GM12878 (cell line): ENCODE results near the gene IFRD1. TPM values are rescaled to one million over a fixed set of nuclear protein-coding genes. Genes with fewer than 3 reads are reported as not detected.

ENCODE experiments used
- ATAC-seq: fragments of 200-7000 bp; cut with Tn5 transposase; 3 replicates; pipeline ENCODE4 v1.9.1; 2020; ENCODE audit warnings: mild to moderate bottlenecking, moderate library complexity
- BruUV-seq: library from RNA; stranded (reverse); fragments of 400-500 nt; replicated peaks from 2 replicates; lab custom pipeline; 2021; lab: Mats Ljungman, UMichigan
- CTCF ChIA-PET: fragments of 300-600 bp; sonication (Branson Sonifier 250); formaldehyde crosslinking; extraction: SDS; loops from one replicate; lab custom pipeline; 2021; ENCODE audit warnings: inconsistent platforms; lab: Yijun Ruan, JAX
- POLR2A ChIA-PET: fragments of 350-600 bp; formaldehyde crosslinking; extraction: SDS; loops from one replicate; lab custom pipeline; 2021; ENCODE audit warnings: inconsistent platforms; lab: Charles Lee
- RAD21 ChIA-PET: fragments of 300-600 bp; sonication (Branson Sonifier 250); formaldehyde crosslinking; loops from one replicate; lab custom pipeline; 2023; ENCODE audit warnings: antibody characterized with exemption; ENCODE audit not compliant: unreplicated experiment; lab: Charles Lee
- SMC1A ChIA-PET: fragments of 300-600 bp; sonication (Branson Sonifier 250); formaldehyde crosslinking; loops from one replicate; lab custom pipeline; 2023; ENCODE audit not compliant: unreplicated experiment, uncharacterized antibody; lab: Charles Lee
- DNase-seq: peaks from one replicate; pipeline ENCODE4 v3.0.0-alpha.2; 2011; ENCODE audit warnings: low read depth, low spot score
- FAIRE-seq: peaks from 3 replicates; lab custom pipeline; 2011; peaks lifted over from hg19 to GRCh38; lab: Jason Lieb, UNC
- H2AFZ ChIP-seq: 2 replicates; pipeline ENCODE4 v1.6.0; 2011; ENCODE audit warnings: low read depth, low read length, control low read depth; ENCODE audit not compliant: control insufficient read depth
- H3K27ac ChIP-seq: 2 replicates; pipeline ENCODE4 v1.5.1; 2011; ENCODE audit warnings: control low read depth; ENCODE audit not compliant: control insufficient read depth, insufficient read depth
- H3K27me3 ChIP-seq, 2 experiments: replicated peaks in 1 of 2; 2 replicates each; pipeline versions ENCODE4 v1.6.0 to v1.6.1; 2011; ENCODE audit warnings: low read length in 1 of 2; ENCODE audit not compliant: control insufficient read depth in 2 of 2, insufficient read depth in 2 of 2
- H3K36me3 ChIP-seq, 2 experiments: 2 replicates each; pipeline ENCODE4 v1.5.1; 2011; ENCODE audit warnings: low read length in 1 of 2; ENCODE audit not compliant: control insufficient read depth in 2 of 2, insufficient read depth in 2 of 2
- H3K4me1 ChIP-seq: 2 replicates; pipeline ENCODE4 v1.6.1; 2011; ENCODE audit warnings: mild to moderate bottlenecking, low read length, moderate library complexity, mixed read lengths; ENCODE audit not compliant: control insufficient read depth, insufficient read depth
- H3K4me2 ChIP-seq: 2 replicates; pipeline ENCODE4 v1.6.0; 2011; ENCODE audit warnings: control low read depth; ENCODE audit not compliant: control insufficient read depth, insufficient read depth
- H3K4me3 ChIP-seq: fragments of 200-600 bp; sonication (generic); 2 replicates; pipeline ENCODE4 v1.5.1; 2016
- H3K79me2 ChIP-seq: 2 replicates; pipeline ENCODE4 v1.6.0; 2011; ENCODE audit warnings: low read length; ENCODE audit not compliant: control insufficient read depth, insufficient read depth
- H3K9ac ChIP-seq: 2 replicates; pipeline ENCODE4 v1.8.0; 2011; ENCODE audit warnings: low read length, control low read depth, mixed read lengths; ENCODE audit not compliant: control insufficient read depth, insufficient read depth
- H3K9me3 ChIP-seq: replicated peaks from 3 replicates; pipeline ENCODE4 v1.5.1; 2011; ENCODE audit warnings: mild to moderate bottlenecking, low read length; ENCODE audit not compliant: control insufficient read depth, insufficient read depth
- H4K20me1 ChIP-seq: 2 replicates; pipeline ENCODE4 v1.6.0; 2011; ENCODE audit not compliant: control insufficient read depth, insufficient read depth
- BMI1 ChIP-seq: fragments of 450-650 bp; IDR thresholded peaks from 2 replicates; pipeline ENCODE4 v1.6.1; 2016; ENCODE audit warnings: mild to moderate bottlenecking, moderate library complexity, borderline replicate concordance
- DPF2 ChIP-seq: fragments of 450-650 bp; IDR thresholded peaks from 2 replicates; pipeline ENCODE4 v1.6.1; 2017; ENCODE audit warnings: mild to moderate bottlenecking
- EGR1 ChIP-seq, 2 experiments: IDR thresholded peaks; 1 replicate in 1 of 2; 2 replicates in 1 of 2; pipeline ENCODE4 v1.6.1; 2011 to 2012; ENCODE audit warnings: low read depth in 2 of 2, low read length in 2 of 2, borderline replicate concordance in 1 of 2, mild to moderate bottlenecking in 1 of 2, moderate library complexity in 1 of 2
- NFXL1 ChIP-seq: fragments of 450-650 bp; IDR thresholded peaks from 2 replicates; pipeline ENCODE4 v1.6.1; 2017; ENCODE audit warnings: antibody characterized with exemption, mild to moderate bottlenecking, borderline replicate concordance
- PAX8 ChIP-seq: fragments of 450-650 bp; IDR thresholded peaks from 2 replicates; pipeline ENCODE4 v1.6.1; 2017; ENCODE audit warnings: mild to moderate bottlenecking, moderate library complexity
- POLR2AphosphoS5 ChIP-seq: IDR thresholded peaks from 2 replicates; pipeline ENCODE4 v1.6.1; 2011; ENCODE audit warnings: mild to moderate bottlenecking, low read length, inconsistent platforms
- STAT1 ChIP-seq: fragments of 450-650 bp; conservative IDR thresholded peaks from 2 replicates; pipeline ENCODE4 v1.6.1; 2014; ENCODE audit warnings: antibody characterized with exemption, mild to moderate bottlenecking
- ZNF622 ChIP-seq: fragments of 450-650 bp; IDR thresholded peaks from 2 replicates; pipeline ENCODE4 v1.6.1; 2017; ENCODE audit warnings: mild to moderate bottlenecking, inconsistent platforms
- WGBS: methylation state at CpG from one replicate; pipeline ENCODE4 v1.1.6; 2016; ENCODE audit warnings: low lambda C conversion rate; ENCODE audit not compliant: insufficient replicate concordance, insufficient coverage; ENCODE audit errors: missing lambda C conversion rate; 5-methylcytosine and 5-hydroxymethylcytosine counted together
- in situ Hi-C: fragments of 300-500 bp; cut with MboI; formaldehyde crosslinking; loops from 9 replicates; pipeline ENCODE4 v1.14.3; 2018; ENCODE audit warnings: mixed read lengths
- intact Hi-C: fragments of 100-400 bp; cut with micrococcal nuclease; formaldehyde crosslinking; loops from one replicate; pipeline ENCODE4 v1.14.2; 2022; ENCODE audit not compliant: unreplicated experiment
- polyA plus RNA-seq, 11 experiments: library from polyadenylated mRNA; depleted of rRNA in 4 of 11; unstranded in 6 of 11; stranded (reverse) in 5 of 11; fragments of >200 nt; fragmentation: Nextera tagmentation in 4 of 11; fragmentation: Illumina TruSeq in 1 of 11; extraction: Ambion mirVana in 4 of 11; extraction: Trizol in 1 of 11; gene quantifications; 1 replicate in 1 of 11; 2 replicates in 10 of 11; pipeline versions ENCODE4 v1.2.1 to v1.2.3, GENCODE V29; 2011 to 2016; ENCODE audit warnings: inconsistent platforms in 2 of 11, missing spikeins in 2 of 11, low read depth in 1 of 11
- total RNA-seq, 4 experiments: library from RNA; depleted of rRNA in 3 of 4; stranded (reverse); fragments of >200 nt in 3 of 4; fragmentation: Illumina TruSeq in 1 of 4; extraction: Trizol in 1 of 4; gene quantifications; 2 replicates each; pipeline versions ENCODE4 v1.2.1 to v1.2.3, GENCODE V29; 2013 to 2021
- TF ChIP-seq, protein P1 (sequence below): fragments of 450-650 bp; IDR thresholded peaks from 2 replicates; pipeline ENCODE4 v1.6.1; 2017; ENCODE audit warnings: borderline replicate concordance

Gene IFRD1
- total and polyA plus RNA-seq, 10 of the 15 experiments (the other 5 are each of a cell fraction or from before 2014, with no cell fraction given): 9.6 to 31.1 (median 19.9) TPM

DNA sequence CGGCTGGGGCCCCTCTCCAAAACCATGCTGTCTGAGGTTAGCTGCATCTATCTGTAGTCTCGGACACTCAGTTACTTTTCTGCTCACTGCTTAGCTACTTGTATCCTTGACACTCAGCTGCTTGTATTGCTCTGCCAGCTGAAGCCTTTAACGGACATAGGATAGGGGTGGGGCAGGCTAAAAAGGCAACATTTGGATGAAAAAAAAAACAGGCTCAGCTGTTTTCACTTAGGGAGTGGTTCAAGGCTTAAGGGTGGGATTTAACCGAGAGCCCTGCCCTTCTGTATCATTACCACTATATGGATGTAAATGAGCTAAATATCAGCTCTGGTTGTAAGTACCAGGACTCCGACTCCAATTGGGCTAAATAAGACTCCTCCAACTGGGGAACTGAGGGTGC lies 59.1 kb downstream of the IFRD1 start:
- BruUV-seq: no TSS peak
- intact Hi-C loops (no loop called here), in situ Hi-C loops (no loop called here)
- H3K36me3 ChIP-seq: no peaks in the 10 kb centered on the region
- no peak overlapping the region for H3K9ac ChIP-seq
- DNase-seq (no peak), ATAC-seq (no peak), FAIRE-seq (no peak)
- ChIA-PET CTCF (interaction anchor here (0.7 to 1.4 kb wide), 2 partner anchors 13 to 580 kb away, joined by 3 to 6 read pairs; no protein-coding TSS in a partner anchor), SMC1A (interaction anchor here (0.8 to 1.2 kb wide), 4 partner anchors 28 to 425 kb away, joined by 3 to 4 read pairs (median 3); partner anchors contain the start of gene LSMEM1), RAD21 (no interaction called here), POLR2A (no interaction called here)
- no peaks in the 10 kb centered on the region; a peak in 1 of 4 replicates for H3K27me3 ChIP-seq
- no peaks in the 10 kb centered on the region for H3K79me2 ChIP-seq
- 73% methylated on average over 5 of the region's 5 CpGs for WGBS
- no peaks in the 10 kb centered on the region for H4K20me1 ChIP-seq
- peaks cover 9% of the 10 kb centered on the region; the same call in 1 of the 2 replicates for H3K4me1 ChIP-seq
- TF ChIP-seq STAT1 (no peak), ZNF622 (no peak), PAX8 (no peak), NFXL1 (no peak), POLR2AphosphoS5 (no peak), DPF2 (no peak), EGR1 (IDR thresholded peaks at IDR 0.05; ENCODE audit: borderline replicate concordance in 1 of 2, low read depth in 2 of 2, low read length in 2 of 2) (no peak), BMI1 (no peak)
- TF ChIP-seq, protein P1, sequence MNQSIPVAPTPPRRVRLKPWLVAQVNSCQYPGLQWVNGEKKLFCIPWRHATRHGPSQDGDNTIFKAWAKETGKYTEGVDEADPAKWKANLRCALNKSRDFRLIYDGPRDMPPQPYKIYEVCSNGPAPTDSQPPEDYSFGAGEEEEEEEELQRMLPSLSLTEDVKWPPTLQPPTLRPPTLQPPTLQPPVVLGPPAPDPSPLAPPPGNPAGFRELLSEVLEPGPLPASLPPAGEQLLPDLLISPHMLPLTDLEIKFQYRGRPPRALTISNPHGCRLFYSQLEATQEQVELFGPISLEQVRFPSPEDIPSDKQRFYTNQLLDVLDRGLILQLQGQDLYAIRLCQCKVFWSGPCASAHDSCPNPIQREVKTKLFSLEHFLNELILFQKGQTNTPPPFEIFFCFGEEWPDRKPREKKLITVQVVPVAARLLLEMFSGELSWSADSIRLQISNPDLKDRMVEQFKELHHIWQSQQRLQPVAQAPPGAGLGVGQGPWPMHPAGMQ: no peak
- no peaks in the 10 kb centered on the region; the same call in 2 of the 3 replicates for H3K9me3 ChIP-seq
- no peak overlapping the region for H2AFZ ChIP-seq
- no peak overlapping the region; the same call in 1 of the 2 replicates for H3K4me2 ChIP-seq
- no peak overlapping the region for H3K4me3 ChIP-seq
- no peak overlapping the region for H3K27ac ChIP-seq
